GM13976 (cell line): ENCODE measurements around the gene KSR1.
A peak's percentile ranks its signal among the peaks of the same experiment; 100 is the strongest.

ENCODE experiments used
- DNase-seq: peaks from one replicate; pipeline ENCODE4 v3.0.0; 2012; ENCODE audit warnings: low spot score
- in situ Hi-C: fragments of 300-500 bp; cut with MboI; formaldehyde crosslinking; loops from one replicate; pipeline ENCODE4 v1.12.0; 2022; ENCODE audit warnings: low sequenced_read_pairs, mixed read lengths, inconsistent platforms; ENCODE audit not compliant: unreplicated experiment
- TF ChIP-seq, protein P1 (sequence below): IDR thresholded peaks from 2 replicates; pipeline ENCODE4 v1.5.1; 2012; ENCODE audit warnings: borderline replicate concordance, mild to moderate bottlenecking; ENCODE audit not compliant: insufficient read depth; ENCODE audit errors: extremely low read depth, missing control alignments, control extremely low read depth

The KSR1 gene

GRCh38 chr17:27512511-27513346 is 56.5 kb downstream of the KSR1 start:
- TF ChIP-seq, protein P1, sequence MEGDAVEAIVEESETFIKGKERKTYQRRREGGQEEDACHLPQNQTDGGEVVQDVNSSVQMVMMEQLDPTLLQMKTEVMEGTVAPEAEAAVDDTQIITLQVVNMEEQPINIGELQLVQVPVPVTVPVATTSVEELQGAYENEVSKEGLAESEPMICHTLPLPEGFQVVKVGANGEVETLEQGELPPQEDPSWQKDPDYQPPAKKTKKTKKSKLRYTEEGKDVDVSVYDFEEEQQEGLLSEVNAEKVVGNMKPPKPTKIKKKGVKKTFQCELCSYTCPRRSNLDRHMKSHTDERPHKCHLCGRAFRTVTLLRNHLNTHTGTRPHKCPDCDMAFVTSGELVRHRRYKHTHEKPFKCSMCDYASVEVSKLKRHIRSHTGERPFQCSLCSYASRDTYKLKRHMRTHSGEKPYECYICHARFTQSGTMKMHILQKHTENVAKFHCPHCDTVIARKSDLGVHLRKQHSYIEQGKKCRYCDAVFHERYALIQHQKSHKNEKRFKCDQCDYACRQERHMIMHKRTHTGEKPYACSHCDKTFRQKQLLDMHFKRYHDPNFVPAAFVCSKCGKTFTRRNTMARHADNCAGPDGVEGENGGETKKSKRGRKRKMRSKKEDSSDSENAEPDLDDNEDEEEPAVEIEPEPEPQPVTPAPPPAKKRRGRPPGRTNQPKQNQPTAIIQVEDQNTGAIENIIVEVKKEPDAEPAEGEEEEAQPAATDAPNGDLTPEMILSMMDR, result no peak
- in situ Hi-C loops, result loop anchor here (10.0 kb wide), 1 partner anchor 48 kb away; no protein-coding TSS in a partner anchor
- no peak for DNase-seq

GRCh38 chr17:27513849-27514248 is 57.6 kb downstream of the KSR1 start:
- in situ Hi-C loops, result loop anchor here (10.0 kb wide), 1 partner anchor 49 kb away; no protein-coding TSS in a partner anchor
- TF ChIP-seq, protein P1, result no peak
- DNase-seq, result no peak

- DNase-seq, result no peak
- TF ChIP-seq, protein P1, result no peak
- in situ Hi-C loops, result loop anchor here (10.0 kb wide), 1 partner anchor 50 kb away; no protein-coding TSS in a partner anchor
Measured at GRCh38 chr17:27514595-27515413, 58.6 kb downstream of the KSR1 start.

GRCh38 chr17:27518048-27518447 is 61.8 kb downstream of the KSR1 start:
- in situ Hi-C loops, result loop anchor here (10.0 kb wide), 1 partner anchor 53 kb away; no protein-coding TSS in a partner anchor
- TF ChIP-seq, protein P1, result no peak
- no peak for DNase-seq

- TF ChIP-seq, protein P1, result no peak
- DNase-seq, result no peak
- in situ Hi-C loops, result loop anchor here (10.0 kb wide), 1 partner anchor 54 kb away; no protein-coding TSS in a partner anchor
Measured at GRCh38 chr17:27518545-27519521, 62.6 kb downstream of the KSR1 start.

- TF ChIP-seq, protein P1, result no peak
- in situ Hi-C loops, result loop anchor here (10.0 kb wide), 1 partner anchor 55 kb away; no protein-coding TSS in a partner anchor
Measured at GRCh38 chr17:27519550-27519949, 63.3 kb downstream of the KSR1 start.

More at GRCh38 chr17:27519550-27519949, 63.3 kb downstream of the KSR1 start:
- DNase-seq, result peak; percentile 66
